GM10248 (cell line): ENCODE data around the gene IGLL5.
"Not testable (repeated sequence)": the region's sequence is repeated elsewhere in the genome, so short reads cannot be mapped to it uniquely, and the experiment has no call there.

Source experiments
- CTCF ChIA-PET: fragments of 300-600 bp; sonication (Branson Sonifier 250); formaldehyde crosslinking; extraction: SDS; loops from one replicate; lab custom pipeline; 2021; ENCODE audit warnings: antibody characterized with exemption; lab: Yijun Ruan, JAX
- POLR2A ChIA-PET: fragments of 350-650 bp; sonication (Branson Sonifier 250); formaldehyde crosslinking; extraction: SDS; loops from one replicate; lab custom pipeline; 2020; ENCODE audit warnings: antibody characterized with exemption; lab: Yijun Ruan, JAX
- DNase-seq: peaks from one replicate; pipeline ENCODE4 v3.0.0; 2012; ENCODE audit errors: extremely low spot score
- TF ChIP-seq, protein P1 (sequence below): IDR thresholded peaks from 2 replicates; pipeline ENCODE4 v1.5.1; 2012; ENCODE audit warnings: mild to moderate bottlenecking, low read depth; ENCODE audit errors: extremely low read depth, missing control alignments, control extremely low read depth

IGLL5 gene

GRCh38 chr22:22918297-22918965 lies 30.8 kb downstream of the IGLL5 start:
- POLR2A ChIA-PET: no interaction called here
- CTCF ChIA-PET: interaction anchor here (0.9 to 2.2 kb wide), 3 partner anchors 17 to 36 kb away, joined by 3 to 9 read pairs (median 6); no protein-coding TSS in a partner anchor

GRCh38 chr22:22919041-22919440 lies 31.4 kb downstream of the IGLL5 start:
- DNase-seq: no peak
- TF ChIP-seq, protein P1, sequence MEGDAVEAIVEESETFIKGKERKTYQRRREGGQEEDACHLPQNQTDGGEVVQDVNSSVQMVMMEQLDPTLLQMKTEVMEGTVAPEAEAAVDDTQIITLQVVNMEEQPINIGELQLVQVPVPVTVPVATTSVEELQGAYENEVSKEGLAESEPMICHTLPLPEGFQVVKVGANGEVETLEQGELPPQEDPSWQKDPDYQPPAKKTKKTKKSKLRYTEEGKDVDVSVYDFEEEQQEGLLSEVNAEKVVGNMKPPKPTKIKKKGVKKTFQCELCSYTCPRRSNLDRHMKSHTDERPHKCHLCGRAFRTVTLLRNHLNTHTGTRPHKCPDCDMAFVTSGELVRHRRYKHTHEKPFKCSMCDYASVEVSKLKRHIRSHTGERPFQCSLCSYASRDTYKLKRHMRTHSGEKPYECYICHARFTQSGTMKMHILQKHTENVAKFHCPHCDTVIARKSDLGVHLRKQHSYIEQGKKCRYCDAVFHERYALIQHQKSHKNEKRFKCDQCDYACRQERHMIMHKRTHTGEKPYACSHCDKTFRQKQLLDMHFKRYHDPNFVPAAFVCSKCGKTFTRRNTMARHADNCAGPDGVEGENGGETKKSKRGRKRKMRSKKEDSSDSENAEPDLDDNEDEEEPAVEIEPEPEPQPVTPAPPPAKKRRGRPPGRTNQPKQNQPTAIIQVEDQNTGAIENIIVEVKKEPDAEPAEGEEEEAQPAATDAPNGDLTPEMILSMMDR: no peak
- ChIA-PET CTCF (interaction anchor here (1.4 kb wide), 1 partner anchor 35 kb away, joined by 4 read pairs; no protein-coding TSS in a partner anchor), POLR2A (no interaction called here)

More at GRCh38 chr22:22918297-22918965, 30.8 kb downstream of the IGLL5 start:
- TF ChIP-seq, protein P1: no peak
- no peak for DNase-seq

DNA sequence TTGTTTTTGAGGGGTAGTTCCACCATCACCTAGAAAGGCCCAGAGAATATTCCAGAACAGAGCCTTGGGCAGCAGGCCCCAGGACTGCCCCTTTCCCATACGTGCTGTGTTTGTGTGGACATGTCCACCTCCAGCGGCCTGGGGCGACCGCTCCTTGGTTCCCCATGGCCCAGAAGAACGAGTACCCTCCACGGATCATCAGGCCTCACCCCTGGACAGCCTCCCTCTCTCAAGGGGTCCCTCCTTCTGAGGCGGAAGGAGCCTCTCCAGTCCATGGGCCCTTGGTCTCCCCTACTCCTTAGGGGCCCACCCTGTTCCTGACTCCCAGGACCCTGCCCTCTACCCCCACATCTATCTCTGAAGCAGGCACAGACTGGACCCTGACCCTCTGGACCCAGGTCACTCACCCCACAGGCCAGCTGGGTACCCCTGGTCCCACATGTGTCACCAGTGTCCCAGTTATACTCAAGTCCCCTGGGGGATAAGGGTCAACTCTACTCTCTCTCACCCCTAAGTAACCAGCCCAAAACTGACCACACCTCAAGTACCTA lies 32.6 kb downstream of the IGLL5 start:
- TF ChIP-seq, protein P1: no peak
- no peak for DNase-seq
- ChIA-PET CTCF (interaction anchor here (1.1 to 1.4 kb wide), 4 partner anchors 18 to 42 kb away, joined by 3 to 4 read pairs (median 4); no protein-coding TSS in a partner anchor), POLR2A (no interaction called here)

DNA sequence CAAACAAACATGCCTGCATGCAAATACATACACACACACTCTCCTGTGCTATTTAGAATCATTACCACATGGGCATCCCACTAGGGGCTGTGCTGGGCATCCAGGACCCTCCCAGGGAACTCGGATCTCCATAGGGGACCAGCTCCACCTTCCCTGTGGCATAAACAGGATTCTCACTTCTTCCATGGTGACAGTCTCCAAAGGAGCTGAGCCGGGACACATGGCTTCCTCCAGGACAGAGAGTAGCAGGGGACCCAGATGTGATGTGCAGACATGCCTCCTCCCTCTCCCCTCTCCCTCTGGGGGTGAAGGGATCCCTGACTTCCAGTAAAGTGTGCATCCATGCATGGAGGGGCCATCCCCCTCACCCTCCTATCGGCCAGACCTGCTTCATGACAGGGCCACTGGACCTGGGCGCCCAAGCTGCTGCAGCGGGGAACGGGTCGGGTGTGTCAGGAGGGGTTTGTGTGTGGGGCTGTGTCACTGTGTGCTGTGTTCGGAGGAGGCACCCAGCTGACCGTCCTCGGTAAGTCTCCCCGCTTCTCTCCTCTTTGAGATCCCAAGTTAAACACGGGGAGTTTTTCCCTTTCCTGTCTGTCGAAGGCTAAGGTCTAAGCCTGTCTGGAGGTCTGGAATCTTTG lies 33.4 kb downstream of the IGLL5 start:
- TF ChIP-seq, protein P1: no peak
- ChIA-PET CTCF (interaction anchor here (1.1 kb wide), 3 partner anchors 19 to 43 kb away, joined by 3 to 4 read pairs (median 3); no protein-coding TSS in a partner anchor), POLR2A (no interaction called here)
- no peak for DNase-seq

- POLR2A ChIA-PET: no interaction called here
- DNase-seq: no peak
- TF ChIP-seq, protein P1: no peak
- CTCF ChIA-PET: interaction anchor here (1.7 kb wide), 1 partner anchor 8 kb away, joined by 5 read pairs; no protein-coding TSS in a partner anchor
Measured at GRCh38 chr22:22921575-22921974, 34.0 kb downstream of the IGLL5 start.

GRCh38 chr22:22922092-22922953 lies 34.7 kb downstream of the IGLL5 start:
- DNase-seq, POLR2A ChIA-PET: not testable (repeated sequence)
- CTCF ChIA-PET: interaction anchor here (1.7 kb wide), 1 partner anchor 9 kb away, joined by 5 read pairs; no protein-coding TSS in a partner anchor
